HEK293 (cell line): ENCODE measurements around the gene SLAMF1.

ENCODE experiments used
- CTCF ChIA-PET: fragments of 350-600 bp; formaldehyde crosslinking; extraction: SDS; loops from one replicate; lab custom pipeline; 2021; ENCODE audit warnings: antibody characterized with exemption; lab: Yijun Ruan, JAX
- POLR2A ChIA-PET: fragments of 300-600 bp; formaldehyde crosslinking; extraction: SDS; loops from one replicate; lab custom pipeline; 2020; ENCODE audit warnings: antibody characterized with exemption, inconsistent platforms; lab: Yijun Ruan, JAX
- H3K27ac ChIP-seq: fragments of 200-500 bp; sonication (Bioruptor generic); 2 replicates; pipeline ENCODE4 v1.5.1; 2014; ENCODE audit warnings: low read depth, low read length, control low read depth, inconsistent platforms; ENCODE audit errors: extremely low read depth
- H3K36me3 ChIP-seq, 2 experiments: fragments of 200-500 bp in 1 of 2; sonication (Bioruptor generic) in 1 of 2; 1 replicate in 1 of 2; 2 replicates in 1 of 2; pipeline ENCODE4 v1.5.1; 2014 to 2017; ENCODE audit warnings: inconsistent platforms in 2 of 2, low read length in 2 of 2; ENCODE audit not compliant: control insufficient read depth in 2 of 2, insufficient read depth in 1 of 2
- H3K4me1 ChIP-seq: fragments of 200-500 bp; sonication (Bioruptor generic); 2 replicates; pipeline ENCODE4 v1.5.1; 2014; ENCODE audit warnings: mild to moderate bottlenecking, low read length, inconsistent platforms; ENCODE audit not compliant: control insufficient read depth, insufficient read depth
- H3K4me3 ChIP-seq: 2 replicates; pipeline ENCODE4 v1.5.1; 2011; ENCODE audit warnings: low read depth, mild to moderate bottlenecking, control low read depth, low read length, moderate library complexity
- H3K9me3 ChIP-seq: fragments of 200-500 bp; sonication (Bioruptor generic); 2 replicates; pipeline ENCODE4 v1.5.1; 2014; ENCODE audit warnings: low read depth, low read length, inconsistent platforms; ENCODE audit not compliant: control insufficient read depth, insufficient read depth
- FEZF1 ChIP-seq: fragments of 450-650 bp; formaldehyde crosslinking; IDR thresholded peaks from 2 replicates; pipeline ENCODE4 v1.5.1; 2016; ENCODE audit warnings: missing biosample characterization, missing genetic modification characterization
- GLI4 ChIP-seq: fragments of 450-650 bp; formaldehyde crosslinking; IDR thresholded peaks from 2 replicates; pipeline ENCODE4 v1.5.1; 2016; ENCODE audit warnings: missing biosample characterization, missing genetic modification characterization
- HOXC10 ChIP-seq: sonication (generic); formaldehyde crosslinking; IDR thresholded peaks from 2 replicates; pipeline ENCODE4 v1.8.1; 2023; ENCODE audit warnings: mild to moderate bottlenecking, missing genetic modification reagents
- HOXD13 ChIP-seq: sonication (generic); formaldehyde crosslinking; IDR thresholded peaks from 2 replicates; pipeline ENCODE4 v1.8.0; 2022; ENCODE audit warnings: missing genetic modification reagents, borderline replicate concordance
- PRDM6 ChIP-seq: fragments of 450-650 bp; formaldehyde crosslinking; IDR thresholded peaks from 2 replicates; pipeline ENCODE4 v1.5.1; 2017; ENCODE audit warnings: missing biosample characterization, missing genetic modification characterization
- REST ChIP-seq: fragments of 450-650 bp; formaldehyde crosslinking; IDR thresholded peaks from 2 replicates; pipeline ENCODE4 v1.5.1; 2016; ENCODE audit warnings: missing biosample characterization, missing genetic modification characterization
- TRIM28 ChIP-seq: IDR thresholded peaks from 2 replicates; pipeline ENCODE4 v1.6.1; 2011; ENCODE audit warnings: low read length, control low read depth, borderline replicate concordance
- ZBTB6 ChIP-seq: fragments of 450-650 bp; formaldehyde crosslinking; IDR thresholded peaks from 2 replicates; pipeline ENCODE4 v1.5.1; 2017; ENCODE audit warnings: missing biosample characterization, missing genetic modification characterization
- ZNF362 ChIP-seq: fragments of 450-650 bp; formaldehyde crosslinking; IDR thresholded peaks from 2 replicates; pipeline ENCODE4 v1.5.1; 2016; ENCODE audit warnings: missing biosample characterization, missing genetic modification characterization
- ZNF423 ChIP-seq: fragments of 450-650 bp; formaldehyde crosslinking; IDR thresholded peaks from 2 replicates; pipeline ENCODE4 v1.5.1; 2016; ENCODE audit warnings: missing biosample characterization, missing genetic modification characterization
- ZNF473 ChIP-seq: fragments of 450-650 bp; formaldehyde crosslinking; IDR thresholded peaks from 2 replicates; pipeline ENCODE4 v1.5.1; 2017; ENCODE audit warnings: missing biosample characterization, missing genetic modification characterization
- ZNF610 ChIP-seq: fragments of 450-650 bp; formaldehyde crosslinking; IDR thresholded peaks from 2 replicates; pipeline ENCODE4 v1.5.1; 2016; ENCODE audit warnings: missing biosample characterization, missing genetic modification characterization, borderline replicate concordance
- ZNF629 ChIP-seq: fragments of 450-650 bp; formaldehyde crosslinking; IDR thresholded peaks from 2 replicates; pipeline ENCODE4 v1.5.1; 2017; ENCODE audit warnings: missing biosample characterization, missing genetic modification characterization
- ZNF692 ChIP-seq: fragments of 450-650 bp; formaldehyde crosslinking; IDR thresholded peaks from 2 replicates; pipeline ENCODE4 v1.5.1; 2016; ENCODE audit warnings: missing biosample characterization, missing genetic modification characterization
- ZNF701 ChIP-seq: fragments of 450-650 bp; formaldehyde crosslinking; IDR thresholded peaks from 2 replicates; pipeline ENCODE4 v1.5.1; 2016; ENCODE audit warnings: missing biosample characterization, missing genetic modification characterization
- ZNF704 ChIP-seq: fragments of 450-650 bp; formaldehyde crosslinking; IDR thresholded peaks from 2 replicates; pipeline ENCODE4 v1.5.1; 2016; ENCODE audit warnings: missing biosample characterization, missing genetic modification characterization
- ZNF707 ChIP-seq: fragments of 450-650 bp; formaldehyde crosslinking; IDR thresholded peaks from 2 replicates; pipeline ENCODE4 v1.5.1; 2016; ENCODE audit warnings: missing biosample characterization, missing genetic modification characterization
- ZNF76 ChIP-seq: fragments of 450-650 bp; formaldehyde crosslinking; IDR thresholded peaks from 2 replicates; pipeline ENCODE4; 2016; ENCODE audit warnings: low read depth, missing biosample characterization, missing genetic modification characterization, borderline replicate concordance
- ZNF768 ChIP-seq: fragments of 450-650 bp; formaldehyde crosslinking; IDR thresholded peaks from 2 replicates; pipeline ENCODE4 v1.5.1; 2018; ENCODE audit warnings: missing biosample characterization, mild to moderate bottlenecking, missing genetic modification characterization

SLAMF1 gene

GRCh38 chr1:160624464-160624863, 22.4 kb downstream of the SLAMF1 start (continued):
- TF ChIP-seq ZBTB6 (tag by site-specific recombination), result no peak
- TF ChIP-seq ZNF76, result no peak
- TF ChIP-seq ZNF473 (tag by site-specific recombination), result no peak
- no peak for TF ChIP-seq ZNF768
- TF ChIP-seq ZNF629 (tag by site-specific recombination), result no peak
- no peak for TF ChIP-seq FEZF1
- TF ChIP-seq PRDM6 (tag by site-specific recombination), result no peak

GRCh38 chr1:160623862-160624261, 23.0 kb downstream of the SLAMF1 start:
- H3K9me3 ChIP-seq, result no peaks in the 10 kb centered on the region
- H3K27ac ChIP-seq, result no peak overlapping the region
- no peaks in the 10 kb centered on the region for H3K4me1 ChIP-seq
- CTCF ChIA-PET, result no interaction called here
- no peak overlapping the region for H3K4me3 ChIP-seq
- no peaks in the 10 kb centered on the region for H3K36me3 ChIP-seq
- TF ChIP-seq TRIM28, result no peak
- TF ChIP-seq HOXC10, result no peak
- TF ChIP-seq ZNF692 (tag by site-specific recombination), result no peak
- no peak for TF ChIP-seq ZNF707 (tag by site-specific recombination)
- no peak for TF ChIP-seq HOXD13 (CRISPR knock-in tag)
- TF ChIP-seq ZNF704 (tag by site-specific recombination), result no peak
- TF ChIP-seq ZNF362 (tag by site-specific recombination), result no peak
- TF ChIP-seq REST (tag by site-specific recombination), result no peak
- no peak for TF ChIP-seq ZNF423 (tag by site-specific recombination)
- no peak for TF ChIP-seq GLI4 (tag by site-specific recombination)
- no peak for TF ChIP-seq ZNF701
- no peak for TF ChIP-seq ZNF610 (tag by site-specific recombination)
- POLR2A ChIA-PET, result no interaction called here
